Activated T-cell treated with anti-CD3 and anti-CD28 coated beads, Interleukin-2, amount 50 U/mL, for 24 hours (primary cell): ENCODE results near the gene CCNC.

Source experiments
- DNase-seq: peaks from one replicate; pipeline ENCODE4 v3.0.0-alpha.2; 2020
- H3K27ac Mint-ChIP-seq: 2 replicates; pipeline ENCODE4 v1.8.0; 2020; ENCODE audit warnings: mild to moderate bottlenecking, mixed read lengths
- H3K27me3 Mint-ChIP-seq: 2 replicates; pipeline ENCODE4 v1.8.0; 2020; ENCODE audit warnings: mixed read lengths
- H3K36me3 Mint-ChIP-seq: 2 replicates; pipeline ENCODE4 v1.8.0; 2020; ENCODE audit warnings: low read depth, mixed read lengths
- H3K4me1 Mint-ChIP-seq: 2 replicates; pipeline ENCODE4 v1.8.0; 2020; ENCODE audit warnings: low read depth, mixed read lengths
- H3K4me3 Mint-ChIP-seq: 2 replicates; pipeline ENCODE4 v1.8.0; 2020; ENCODE audit warnings: mild to moderate bottlenecking, moderate library complexity, mixed read lengths
- H3K9me3 Mint-ChIP-seq: 2 replicates; pipeline ENCODE4 v1.8.0; 2020; ENCODE audit warnings: mixed read lengths

CCNC gene

GRCh38 chr6:99588618-99589289 lies 20.3 kb upstream of the CCNC start:
- no peaks in the 10 kb centered on the region for H3K9me3 Mint-ChIP-seq
- H3K4me3 Mint-ChIP-seq, result peak overlapping the region; percentile 78
- peak; percentile 83 for DNase-seq
- no peaks in the 10 kb centered on the region for H3K36me3 Mint-ChIP-seq
- peaks cover 79% of the 10 kb centered on the region for H3K27me3 Mint-ChIP-seq
- no peak overlapping the region for H3K27ac Mint-ChIP-seq
- H3K4me1 Mint-ChIP-seq, result peaks cover 26% of the 10 kb centered on the region

DNA sequence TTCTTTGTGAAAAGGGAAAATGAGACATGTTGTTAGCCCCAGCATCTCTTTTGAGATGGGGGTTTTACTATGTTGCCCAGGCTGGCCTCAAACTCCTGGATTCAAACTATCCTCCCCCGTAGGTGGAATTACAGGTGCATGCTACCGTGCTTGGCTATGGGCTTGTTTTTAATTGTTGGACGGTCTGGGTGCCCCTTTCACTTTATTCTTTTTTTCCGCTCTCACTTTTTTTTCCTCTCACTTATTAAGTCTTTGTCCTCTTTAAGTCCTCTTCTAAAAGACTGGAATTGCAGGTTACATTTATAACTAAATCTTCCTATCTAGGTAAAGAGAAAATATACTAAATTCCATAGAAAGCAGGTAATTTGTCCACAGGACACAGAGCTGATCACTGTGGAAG lies 19.3 kb upstream of the CCNC start:
- Mint-ChIP-seq H3K27me3 (peaks cover 81% of the 10 kb centered on the region), H3K4me1 (peaks cover 26% of the 10 kb centered on the region), H3K9me3 (no peaks in the 10 kb centered on the region), H3K4me3 (no peak overlapping the region), H3K36me3 (no peaks in the 10 kb centered on the region), H3K27ac (no peak overlapping the region)
- DNase-seq, result no peak

GRCh38 chr6:99579781-99580180 lies 11.3 kb upstream of the CCNC start:
- no peak overlapping the region for H3K27ac Mint-ChIP-seq

GRCh38 chr6:99575544-99576227 lies 7.2 kb upstream of the CCNC start:
- Mint-ChIP-seq H3K4me1 (peaks cover 6% of the 10 kb centered on the region), H3K9me3 (no peaks in the 10 kb centered on the region), H3K27me3 (peaks cover 25% of the 10 kb centered on the region), H3K4me3 (no peak overlapping the region), H3K36me3 (no peaks in the 10 kb centered on the region), H3K27ac (no peak overlapping the region)
- no peak for DNase-seq

More at GRCh38 chr6:99579781-99580180, 11.3 kb upstream of the CCNC start:
- Mint-ChIP-seq H3K9me3 (no peaks in the 10 kb centered on the region), H3K4me3 (no peak overlapping the region), H3K27me3 (peaks cover 47% of the 10 kb centered on the region), H3K36me3 (no peaks in the 10 kb centered on the region), H3K4me1 (peaks cover 2% of the 10 kb centered on the region)
- no peak for DNase-seq

DNA sequence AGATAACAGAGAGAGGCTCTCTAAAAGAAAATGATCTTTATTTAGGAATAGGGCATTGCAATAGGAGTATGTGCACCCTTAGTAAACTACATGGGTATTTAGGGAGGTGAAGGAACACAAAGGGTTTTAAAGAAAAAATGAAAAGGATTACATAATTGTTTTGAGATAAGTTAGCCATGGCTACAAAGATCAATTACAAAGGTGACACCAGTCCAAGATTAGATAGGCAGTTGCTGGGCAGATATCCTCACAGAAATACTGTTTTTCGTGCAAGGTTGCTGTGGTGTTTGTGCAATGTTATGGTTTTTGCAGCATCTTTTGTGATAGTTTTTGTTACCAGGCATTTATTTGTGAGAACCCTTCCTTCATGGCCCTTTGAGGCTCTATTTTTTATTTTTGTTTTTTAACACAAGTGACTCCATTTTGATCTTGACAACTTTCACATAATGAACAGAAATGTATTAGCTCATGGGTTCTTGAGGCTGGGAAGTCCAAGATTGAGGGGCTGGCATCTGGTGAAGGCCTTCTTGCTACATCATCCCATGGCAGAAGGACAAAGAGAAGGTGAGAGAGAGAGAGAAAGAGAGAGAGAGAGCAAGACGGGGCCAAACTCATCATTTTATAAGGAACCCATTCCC lies 5.6 kb upstream of the CCNC start:
- Mint-ChIP-seq H3K4me3 (no peak overlapping the region), H3K36me3 (no peaks in the 10 kb centered on the region), H3K9me3 (no peaks in the 10 kb centered on the region), H3K4me1 (peaks cover 6% of the 10 kb centered on the region), H3K27me3 (peaks cover 17% of the 10 kb centered on the region), H3K27ac (no peak overlapping the region)
- DNase-seq, result no peak

- H3K27ac Mint-ChIP-seq, result no peak overlapping the region
- no peaks in the 10 kb centered on the region for H3K27me3 Mint-ChIP-seq
- H3K9me3 Mint-ChIP-seq, result no peaks in the 10 kb centered on the region
- no peak for DNase-seq
- H3K36me3 Mint-ChIP-seq, result peaks cover 62% of the 10 kb centered on the region
- peaks cover 40% of the 10 kb centered on the region for H3K4me1 Mint-ChIP-seq
- H3K4me3 Mint-ChIP-seq, result no peak overlapping the region
Observed at GRCh38 chr6:99563056-99563723, 5.3 kb downstream of the CCNC start.

GRCh38 chr6:99560668-99561067 lies 7.8 kb downstream of the CCNC start:
- Mint-ChIP-seq H3K9me3 (peaks cover 3% of the 10 kb centered on the region), H3K27me3 (no peaks in the 10 kb centered on the region), H3K27ac (no peak overlapping the region), H3K4me3 (no peak overlapping the region), H3K4me1 (peaks cover 22% of the 10 kb centered on the region), H3K36me3 (peaks cover 79% of the 10 kb centered on the region)
- no peak for DNase-seq

GRCh38 chr6:99559057-99559456 lies 9.4 kb downstream of the CCNC start:
- no peak overlapping the region for H3K27ac Mint-ChIP-seq
- DNase-seq, result no peak
- H3K4me1 Mint-ChIP-seq, result peaks cover 15% of the 10 kb centered on the region
- H3K36me3 Mint-ChIP-seq, result peaks cover 87% of the 10 kb centered on the region
- no peak overlapping the region for H3K4me3 Mint-ChIP-seq
- no peaks in the 10 kb centered on the region for H3K27me3 Mint-ChIP-seq
- H3K9me3 Mint-ChIP-seq, result peaks cover 3% of the 10 kb centered on the region

GRCh38 chr6:99553888-99554287 lies 14.6 kb downstream of the CCNC start:
- H3K4me1 Mint-ChIP-seq, result no peaks in the 10 kb centered on the region
- DNase-seq, result no peak
- H3K27ac Mint-ChIP-seq, result no peak overlapping the region
- H3K9me3 Mint-ChIP-seq, result peaks cover 3% of the 10 kb centered on the region
- H3K4me3 Mint-ChIP-seq, result no peak overlapping the region
- H3K27me3 Mint-ChIP-seq, result no peaks in the 10 kb centered on the region
- H3K36me3 Mint-ChIP-seq, result peaks cover 78% of the 10 kb centered on the region

DNA sequence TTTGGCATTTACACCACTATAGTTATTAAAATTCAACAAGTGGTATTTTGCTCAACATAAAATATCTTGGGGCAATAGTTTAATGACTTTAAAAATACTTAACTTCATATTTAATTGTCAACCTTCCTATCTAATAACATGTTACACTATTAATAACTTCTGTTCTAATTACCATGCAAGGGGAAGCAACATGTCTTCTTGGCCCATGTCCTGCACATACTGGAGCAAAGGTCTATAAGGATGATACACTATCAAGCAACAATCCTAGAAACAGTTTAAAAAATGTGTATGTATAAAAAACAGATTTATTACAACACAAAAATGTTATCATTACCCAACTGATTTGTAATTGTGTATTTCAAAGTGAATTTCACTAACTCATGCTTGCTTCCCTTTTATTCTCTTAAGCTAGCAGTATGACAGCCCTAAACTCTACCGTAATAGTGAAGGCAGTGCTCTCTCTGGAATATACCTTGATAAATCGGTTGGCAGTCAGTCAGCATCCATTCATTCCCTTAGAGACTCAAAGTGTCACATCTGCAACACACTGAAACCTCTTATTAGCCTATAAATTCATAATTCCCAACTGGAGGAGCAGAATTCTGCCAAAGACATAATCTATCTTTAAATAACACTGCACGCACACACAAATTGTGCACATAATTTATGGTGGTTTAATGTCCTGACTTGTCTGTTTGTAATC lies 18.3 kb downstream of the CCNC start:
- no peaks in the 10 kb centered on the region for H3K9me3 Mint-ChIP-seq
- DNase-seq, result no peak
- H3K36me3 Mint-ChIP-seq, result peaks cover 81% of the 10 kb centered on the region
- no peak overlapping the region for H3K4me3 Mint-ChIP-seq
- peaks cover 3% of the 10 kb centered on the region for H3K4me1 Mint-ChIP-seq
- no peaks in the 10 kb centered on the region for H3K27me3 Mint-ChIP-seq
- no peak overlapping the region for H3K27ac Mint-ChIP-seq

- Mint-ChIP-seq H3K4me1 (peaks cover 8% of the 10 kb centered on the region), H3K4me3 (no peak overlapping the region), H3K36me3 (peaks cover 79% of the 10 kb centered on the region), H3K27ac (no peak overlapping the region), H3K27me3 (no peaks in the 10 kb centered on the region), H3K9me3 (no peaks in the 10 kb centered on the region)
- DNase-seq, result no peak
Observed at GRCh38 chr6:99548706-99549105, 19.8 kb downstream of the CCNC start.

DNA sequence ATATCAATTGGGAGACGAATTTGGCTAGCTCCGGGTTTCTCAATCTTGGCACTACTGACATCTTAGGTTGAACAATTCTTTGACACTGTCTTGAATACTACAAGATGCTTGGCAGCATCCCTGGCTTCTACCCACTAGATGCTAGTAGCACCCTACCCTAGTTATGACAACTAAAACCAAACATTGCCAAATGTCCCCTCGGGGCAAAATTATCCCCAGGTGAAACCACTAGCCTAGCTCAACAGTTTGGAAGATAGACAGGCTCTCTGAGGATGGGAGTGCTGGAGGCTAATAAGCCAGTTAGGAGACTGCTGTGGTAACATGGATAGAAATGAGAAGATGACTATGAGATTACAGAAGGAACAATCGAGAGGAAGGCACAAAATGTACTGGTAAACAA lies 20.9 kb downstream of the CCNC start:
- Mint-ChIP-seq H3K4me3 (no peak overlapping the region), H3K27me3 (no peaks in the 10 kb centered on the region), H3K4me1 (peaks cover 8% of the 10 kb centered on the region), H3K27ac (no peak overlapping the region), H3K9me3 (no peaks in the 10 kb centered on the region), H3K36me3 (peaks cover 79% of the 10 kb centered on the region)
- no peak for DNase-seq

GRCh38 chr6:99545442-99545841 lies 23.0 kb downstream of the CCNC start:
- no peak for DNase-seq
- Mint-ChIP-seq H3K9me3 (no peaks in the 10 kb centered on the region), H3K4me1 (peaks cover 8% of the 10 kb centered on the region), H3K27me3 (no peaks in the 10 kb centered on the region), H3K36me3 (peaks cover 84% of the 10 kb centered on the region), H3K27ac (no peak overlapping the region), H3K4me3 (no peak overlapping the region)

- Mint-ChIP-seq H3K36me3 (peaks cover 82% of the 10 kb centered on the region), H3K27me3 (no peaks in the 10 kb centered on the region), H3K27ac (no peak overlapping the region)
Observed at GRCh38 chr6:99543968-99544367, 24.5 kb downstream of the CCNC start.

More at GRCh38 chr6:99543968-99544367, 24.5 kb downstream of the CCNC start:
- Mint-ChIP-seq H3K9me3 (no peaks in the 10 kb centered on the region), H3K4me1 (peaks cover 8% of the 10 kb centered on the region), H3K4me3 (no peak overlapping the region)
- DNase-seq, result no peak
